ENCODE measurements around the gene GPR22.

The GPR22 gene

DNA sequence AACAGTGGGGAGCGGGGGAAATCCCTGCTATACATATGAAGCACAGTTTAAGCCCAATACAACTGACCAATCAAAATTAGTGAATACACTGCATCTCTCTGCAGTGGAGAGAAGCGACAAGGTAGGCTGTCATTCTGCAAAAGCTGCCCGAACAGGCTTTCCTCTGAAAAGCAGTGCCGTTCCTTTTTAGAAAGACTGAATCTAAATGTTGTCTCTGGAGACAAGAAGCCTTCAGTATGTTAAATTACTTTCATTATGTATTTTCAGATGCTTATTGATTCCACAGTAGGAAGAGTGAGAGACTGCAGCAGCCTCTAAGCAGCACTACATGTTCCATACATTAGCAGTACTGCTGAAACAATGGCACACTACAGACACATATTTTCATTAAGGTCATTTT is at the start of gene GPR22:
Gene GPR22, plus strand, starts transcription at position 129 of the 400 bp plus-strand sequence. CDS start 4,004 bp downstream, outside the sequence.
- no peak for DNase-seq

DNA sequence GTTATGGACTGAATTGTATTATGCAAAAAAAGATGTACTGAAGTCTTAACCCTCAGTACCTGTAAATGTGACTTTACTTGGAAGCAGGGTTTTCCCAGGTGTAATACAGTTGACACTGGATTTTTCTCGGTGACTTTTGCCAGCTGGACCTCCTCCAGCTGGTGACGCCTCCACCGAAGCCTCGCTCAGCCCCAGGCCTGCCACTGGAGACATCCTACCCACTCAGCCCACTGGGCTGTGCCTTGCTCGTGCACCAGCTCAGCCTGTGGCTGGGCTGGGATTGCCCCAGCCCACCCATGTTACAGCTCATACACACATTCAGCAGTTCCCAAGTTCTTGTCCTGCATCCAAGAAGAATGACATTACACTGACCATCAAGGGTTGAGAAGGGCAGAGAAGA is 42.4 kb upstream of the GPR22 start:
- DNase-seq: no peak

- no peak for DNase-seq
Observed at GRCh38 chr7:107428642-107429041, 41.2 kb upstream of the GPR22 start.

DNA sequence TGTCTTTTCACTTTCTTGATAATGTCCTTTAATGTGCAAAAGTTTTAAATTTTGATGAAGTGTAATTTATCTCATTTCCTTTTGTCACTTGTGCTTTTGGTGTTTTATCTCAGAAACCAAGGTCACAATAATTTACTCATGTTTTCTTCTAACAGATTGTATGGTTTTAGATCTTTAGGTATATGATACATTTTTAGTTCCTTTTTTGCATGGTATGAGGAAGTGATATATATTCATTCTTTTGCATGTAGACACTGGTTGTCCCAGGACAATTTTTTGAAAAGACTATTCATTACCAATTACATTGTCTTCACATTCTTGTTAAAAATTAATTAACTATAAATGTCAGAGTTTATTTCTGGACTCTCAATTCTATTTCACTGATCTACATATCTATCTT is 39.8 kb upstream of the GPR22 start:
- DNase-seq: no peak

DNA sequence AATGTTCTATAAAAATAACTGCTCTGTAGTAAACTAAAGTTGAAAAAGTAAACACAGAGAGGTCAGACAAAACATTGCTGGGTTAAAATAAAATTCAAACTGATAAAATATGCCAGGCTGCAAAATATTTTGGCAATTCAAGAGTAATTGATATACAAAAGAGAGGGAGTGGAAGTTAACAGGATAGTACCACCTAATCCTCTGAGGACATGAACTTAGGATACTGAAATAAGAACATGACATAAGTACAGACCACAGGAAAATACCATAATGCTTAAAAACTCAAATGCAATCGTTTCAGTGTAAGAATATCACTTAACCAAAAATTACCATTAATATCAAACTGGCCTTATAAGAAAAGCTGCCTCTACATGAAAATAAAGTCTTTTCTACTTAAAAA is 37.6 kb upstream of the GPR22 start:
- DNase-seq: no peak

- DNase-seq: no peak
Observed at GRCh38 chr7:107435749-107436148, 34.1 kb upstream of the GPR22 start.

GRCh38 chr7:107439025-107439424 is 30.8 kb upstream of the GPR22 start:
- DNase-seq: no peak

DNA sequence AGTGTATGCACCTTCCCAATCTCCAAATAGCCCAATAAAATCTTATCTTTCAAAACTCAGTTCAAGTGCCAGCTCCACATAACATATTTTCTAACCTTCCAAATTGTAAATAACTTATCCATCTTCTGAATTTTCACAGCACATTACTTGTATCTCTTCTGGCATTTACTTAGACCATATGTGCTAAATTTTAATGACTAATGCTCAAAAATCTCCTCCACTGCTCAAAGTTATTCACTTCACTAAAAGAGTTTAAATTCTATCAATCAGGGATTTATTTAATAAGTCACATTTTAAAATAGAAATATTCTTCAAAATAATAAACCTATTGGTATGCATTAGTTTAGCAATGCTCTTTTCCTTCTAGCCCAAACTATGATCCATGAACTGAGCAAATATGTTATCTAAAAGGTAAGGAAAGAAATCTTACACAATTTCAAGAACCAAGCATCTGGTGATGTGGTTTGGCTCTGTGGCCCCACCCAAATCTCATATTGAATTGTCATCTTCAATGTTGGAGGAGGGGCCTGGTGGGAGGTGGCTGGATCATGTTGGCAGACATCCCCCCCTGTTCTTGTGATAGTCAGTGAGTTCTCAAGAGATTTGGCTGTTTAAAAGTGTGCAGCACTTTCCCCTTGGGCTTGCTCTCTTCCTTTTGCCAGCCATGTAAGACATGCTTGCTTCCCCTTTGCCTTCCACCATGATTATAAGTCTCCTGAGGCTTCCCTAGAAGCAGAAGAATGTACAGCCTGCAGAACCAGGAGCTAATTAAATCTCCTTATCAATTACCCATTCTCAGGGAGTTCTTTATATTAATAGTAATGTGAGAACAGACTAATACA is 28.1 kb upstream of the GPR22 start:
- peak; percentile 46 for DNase-seq

- DNase-seq: no peak
Observed at GRCh38 chr7:107442678-107443077, 27.2 kb upstream of the GPR22 start.

GRCh38 chr7:107446531-107446930 is 23.3 kb upstream of the GPR22 start:
- DNase-seq: peak; percentile 50

- peak; percentile 46 for DNase-seq
Observed at GRCh38 chr7:107446988-107447387, 22.9 kb upstream of the GPR22 start.

DNA sequence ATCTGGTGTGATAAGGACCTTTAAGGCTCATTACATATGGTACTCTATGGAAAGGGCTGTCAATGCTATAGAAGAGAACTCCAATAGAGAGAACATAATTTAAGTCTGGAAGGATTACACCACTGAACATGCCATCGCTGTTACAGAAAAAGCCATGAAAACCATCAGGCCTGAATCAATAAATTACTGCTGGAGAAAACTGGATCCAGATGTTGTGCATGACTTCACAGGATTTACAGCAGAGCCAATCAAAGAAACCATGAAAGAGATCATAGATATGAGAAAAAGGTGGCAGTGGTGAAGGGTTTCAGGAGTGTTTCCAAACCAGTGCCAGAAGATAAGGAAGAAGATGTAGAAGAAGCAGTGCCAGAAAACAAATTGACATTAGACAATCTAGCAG is 18.9 kb upstream of the GPR22 start:
- DNase-seq: peak; percentile 54

- no peak for DNase-seq
Observed at GRCh38 chr7:107453388-107453787, 16.5 kb upstream of the GPR22 start.

- no peak for DNase-seq
Observed at GRCh38 chr7:107461938-107462533, 7.8 kb upstream of the GPR22 start.

DNA sequence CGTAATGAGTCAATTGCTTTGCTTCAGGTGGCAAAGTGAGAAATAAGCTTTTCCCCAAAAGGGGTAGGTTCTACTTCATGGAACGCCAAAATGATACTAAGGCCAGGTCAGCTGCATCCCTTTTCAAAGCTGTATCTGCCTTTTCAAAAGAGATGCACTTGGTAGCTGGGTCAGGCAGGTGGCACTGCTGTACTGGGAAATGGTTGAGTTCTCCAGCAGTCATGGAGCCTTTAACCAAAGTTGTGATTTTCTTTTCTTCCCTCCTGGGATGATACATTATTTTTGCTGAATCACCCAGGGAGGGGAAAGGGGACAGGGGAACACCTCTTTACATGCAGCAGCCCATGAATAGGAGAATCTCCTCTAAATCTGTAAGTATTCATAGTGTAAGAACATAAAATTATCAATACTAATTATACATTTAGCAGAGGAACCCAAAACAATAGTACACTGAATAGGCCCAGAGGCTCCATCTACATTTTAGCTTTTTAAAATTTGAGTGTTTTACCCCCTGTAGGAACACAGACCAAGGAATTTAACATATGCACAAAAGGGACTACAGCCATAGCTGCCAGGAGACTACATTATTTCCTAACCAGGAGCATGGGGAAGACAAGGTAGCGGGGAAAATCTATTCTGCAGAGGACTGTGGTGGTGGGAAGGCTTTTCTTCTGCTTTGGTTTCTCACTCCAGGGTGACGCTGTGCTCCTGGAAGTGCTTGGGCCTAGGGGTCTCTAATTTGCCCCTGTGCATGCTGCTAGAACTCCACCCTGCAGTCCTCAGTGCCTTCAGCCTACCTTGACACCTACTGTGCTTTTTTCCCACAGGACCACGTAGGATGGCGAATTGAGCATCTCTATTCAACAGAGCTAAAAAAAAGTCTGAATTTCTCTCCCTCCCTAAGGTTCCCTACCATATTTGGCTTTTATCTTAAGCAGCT is 6.4 kb upstream of the GPR22 start:
- DNase-seq: peak; percentile 74

GRCh38 chr7:107464666-107465226 is 5.1 kb upstream of the GPR22 start:
- no peak for DNase-seq

- no peak for DNase-seq
Observed at GRCh38 chr7:107467972-107468371, 1.9 kb upstream of the GPR22 start.

DNA sequence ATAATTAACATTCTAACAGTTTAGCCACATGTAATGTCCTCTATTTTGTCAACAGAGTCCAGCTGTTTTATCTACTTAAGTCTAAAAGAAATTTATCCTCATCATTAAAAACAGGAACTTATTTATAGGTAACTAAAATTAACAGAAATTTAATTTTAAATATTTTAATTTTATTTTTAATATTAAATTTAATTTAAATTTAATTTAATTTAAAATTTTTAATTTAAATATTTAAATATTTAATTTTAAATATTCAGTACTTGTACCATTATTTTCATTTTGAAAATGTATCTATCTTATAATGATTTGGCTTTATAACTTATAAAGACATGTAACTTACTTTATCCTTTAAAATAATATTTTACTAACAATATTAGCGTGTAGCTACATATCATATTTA is 1.0 kb upstream of the GPR22 start:
- no peak for DNase-seq

- peak; percentile 12 for DNase-seq
Observed at GRCh38 chr7:107471292-107472070, 1.6 kb downstream of the GPR22 start.

DNA sequence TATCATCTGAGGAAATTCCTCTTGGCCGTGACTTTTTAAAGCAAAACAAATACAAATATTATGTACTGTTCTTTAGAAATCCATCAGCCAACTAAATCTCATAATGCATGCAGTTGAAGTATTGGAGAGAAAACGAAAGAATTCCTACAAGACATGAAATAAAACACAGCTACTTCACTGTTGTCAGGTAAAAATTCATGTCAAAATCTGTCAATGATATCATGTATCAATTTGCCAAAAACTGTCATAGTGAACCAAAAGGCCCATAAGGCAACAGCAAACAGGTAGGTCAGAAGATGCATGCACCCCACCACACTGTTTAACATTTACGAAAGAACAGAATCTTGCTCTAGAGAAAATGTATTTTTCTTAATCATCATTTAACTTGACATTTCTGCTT is 2.3 kb downstream of the GPR22 start:
- DNase-seq: no peak

DNA sequence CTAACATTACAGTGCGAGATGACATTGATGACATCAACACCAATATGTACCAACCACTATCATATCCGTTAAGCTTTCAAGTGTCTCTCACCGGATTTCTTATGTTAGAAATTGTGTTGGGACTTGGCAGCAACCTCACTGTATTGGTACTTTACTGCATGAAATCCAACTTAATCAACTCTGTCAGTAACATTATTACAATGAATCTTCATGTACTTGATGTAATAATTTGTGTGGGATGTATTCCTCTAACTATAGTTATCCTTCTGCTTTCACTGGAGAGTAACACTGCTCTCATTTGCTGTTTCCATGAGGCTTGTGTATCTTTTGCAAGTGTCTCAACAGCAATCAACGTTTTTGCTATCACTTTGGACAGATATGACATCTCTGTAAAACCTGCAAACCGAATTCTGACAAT is 4.3 kb downstream of the GPR22 start:
- no peak for DNase-seq

DNA sequence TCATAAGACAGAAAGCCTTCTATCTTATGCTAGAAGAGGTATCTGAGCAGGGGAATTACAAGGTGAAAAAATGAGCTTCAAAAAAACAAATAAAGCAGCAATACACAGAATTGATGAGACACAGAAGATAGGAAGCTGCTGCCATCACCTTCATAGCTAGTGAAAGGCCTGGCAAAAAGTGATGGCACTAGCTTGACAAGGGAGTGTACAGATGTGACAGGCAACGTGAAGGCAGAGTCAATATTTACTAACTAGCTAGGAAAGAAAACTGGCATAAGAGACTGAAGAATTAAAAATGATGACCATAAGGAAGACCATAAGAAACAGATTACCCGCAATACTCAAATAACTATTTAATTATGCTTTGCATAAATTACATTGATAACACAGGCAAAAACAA is 9.4 kb downstream of the GPR22 start:
- no peak for DNase-seq
